ENCODE measurements around the gene KRT6A.

KRT6A gene

GRCh38 chr12:52441320-52441911 lies 51.6 kb downstream of the KRT6A start:
- no peak overlapping the region for H3K27ac ChIP-seq (ENCODE audit: low read length)
- no peak overlapping the region for H3K9ac ChIP-seq (ENCODE audit: low read length in 2 of 2)
- no peaks in the 10 kb centered on the region for H3K27me3 ChIP-seq (ENCODE audit: control insufficient read depth in 1 of 2, insufficient read depth in 2 of 2, low read length in 2 of 2)
- H3K36me3 ChIP-seq (ENCODE audit: control insufficient read depth in 2 of 2, insufficient read depth in 2 of 2, low read length in 2 of 2), result no peaks in the 10 kb centered on the region
- no peak overlapping the region for H3K4me3 ChIP-seq (ENCODE audit: low read length in 2 of 2)
- no peaks in the 10 kb centered on the region for H3K9me3 ChIP-seq (ENCODE audit: control insufficient read depth in 2 of 2, low read length in 2 of 2)
- H3K4me1 ChIP-seq (ENCODE audit: control insufficient read depth, insufficient read depth, low read length), result no peaks in the 10 kb centered on the region

- no peaks in the 10 kb centered on the region for H3K27me3 ChIP-seq (ENCODE audit: control insufficient read depth in 1 of 2, insufficient read depth in 2 of 2, low read length in 2 of 2)
- peaks cover 4% of the 10 kb centered on the region for H3K4me1 ChIP-seq (ENCODE audit: control insufficient read depth, insufficient read depth, low read length)
- H3K27ac ChIP-seq (ENCODE audit: low read length), result no peak overlapping the region
- no peak overlapping the region for H3K4me3 ChIP-seq (ENCODE audit: low read length in 2 of 2)
- no peak overlapping the region for H3K9ac ChIP-seq (ENCODE audit: low read length in 2 of 2)
- H3K9me3 ChIP-seq (ENCODE audit: control insufficient read depth in 2 of 2, low read length in 2 of 2), result no peaks in the 10 kb centered on the region
- no peaks in the 10 kb centered on the region for H3K36me3 ChIP-seq (ENCODE audit: control insufficient read depth in 2 of 2, insufficient read depth in 2 of 2, low read length in 2 of 2)
Measured at GRCh38 chr12:52440821-52441319, 52.2 kb downstream of the KRT6A start.

GRCh38 chr12:52439845-52440244 lies 53.2 kb downstream of the KRT6A start:
- no peaks in the 10 kb centered on the region for H3K9me3 ChIP-seq (ENCODE audit: control insufficient read depth in 2 of 2, low read length in 2 of 2)
- H3K27me3 ChIP-seq (ENCODE audit: control insufficient read depth in 1 of 2, insufficient read depth in 2 of 2, low read length in 2 of 2), result no peaks in the 10 kb centered on the region
- no peak overlapping the region for H3K27ac ChIP-seq (ENCODE audit: low read length)
- no peaks in the 10 kb centered on the region for H3K36me3 ChIP-seq (ENCODE audit: control insufficient read depth in 2 of 2, insufficient read depth in 2 of 2, low read length in 2 of 2)
- no peak overlapping the region for H3K4me3 ChIP-seq (ENCODE audit: low read length in 2 of 2)
- peaks cover 4% of the 10 kb centered on the region for H3K4me1 ChIP-seq (ENCODE audit: control insufficient read depth, insufficient read depth, low read length)
- H3K9ac ChIP-seq (ENCODE audit: low read length in 2 of 2), result no peak overlapping the region

GRCh38 chr12:52439420-52439819 lies 53.6 kb downstream of the KRT6A start:
- H3K4me1 ChIP-seq (ENCODE audit: control insufficient read depth, insufficient read depth, low read length), result peaks cover 4% of the 10 kb centered on the region
- H3K27me3 ChIP-seq (ENCODE audit: control insufficient read depth in 1 of 2, insufficient read depth in 2 of 2, low read length in 2 of 2), result no peaks in the 10 kb centered on the region
- no peak overlapping the region for H3K4me3 ChIP-seq (ENCODE audit: low read length in 2 of 2)
- H3K9ac ChIP-seq (ENCODE audit: low read length in 2 of 2), result no peak overlapping the region
- no peak overlapping the region for H3K27ac ChIP-seq (ENCODE audit: low read length)
- H3K36me3 ChIP-seq (ENCODE audit: control insufficient read depth in 2 of 2, insufficient read depth in 2 of 2, low read length in 2 of 2), result no peaks in the 10 kb centered on the region
- H3K9me3 ChIP-seq (ENCODE audit: control insufficient read depth in 2 of 2, low read length in 2 of 2), result no peaks in the 10 kb centered on the region

GRCh38 chr12:52438305-52439301 lies 54.5 kb downstream of the KRT6A start:
- H3K9ac ChIP-seq (ENCODE audit: low read length in 2 of 2), result no peak overlapping the region
- no peak overlapping the region for H3K4me3 ChIP-seq (ENCODE audit: low read length in 2 of 2)
- H3K36me3 ChIP-seq (ENCODE audit: control insufficient read depth in 2 of 2, insufficient read depth in 2 of 2, low read length in 2 of 2), result no peaks in the 10 kb centered on the region
- H3K27me3 ChIP-seq (ENCODE audit: control insufficient read depth in 1 of 2, insufficient read depth in 2 of 2, low read length in 2 of 2), result peaks cover 0 to under 1% of the 10 kb centered on the region in 2 donors
- peaks cover 4% of the 10 kb centered on the region for H3K4me1 ChIP-seq (ENCODE audit: control insufficient read depth, insufficient read depth, low read length)
- H3K9me3 ChIP-seq (ENCODE audit: control insufficient read depth in 2 of 2, low read length in 2 of 2), result no peaks in the 10 kb centered on the region
- H3K27ac ChIP-seq (ENCODE audit: low read length), result no peak overlapping the region

GRCh38 chr12:52437508-52437907 lies 55.5 kb downstream of the KRT6A start:
- H3K9me3 ChIP-seq (ENCODE audit: control insufficient read depth in 2 of 2, low read length in 2 of 2), result no peaks in the 10 kb centered on the region
- H3K27me3 ChIP-seq (ENCODE audit: control insufficient read depth in 1 of 2, insufficient read depth in 2 of 2, low read length in 2 of 2), result peaks cover 0 to 3% of the 10 kb centered on the region in 2 donors
- no peak overlapping the region for H3K4me3 ChIP-seq (ENCODE audit: low read length in 2 of 2)
- H3K36me3 ChIP-seq (ENCODE audit: control insufficient read depth in 2 of 2, insufficient read depth in 2 of 2, low read length in 2 of 2), result no peaks in the 10 kb centered on the region
- no peak overlapping the region for H3K9ac ChIP-seq (ENCODE audit: low read length in 2 of 2)
- no peak overlapping the region for H3K27ac ChIP-seq (ENCODE audit: low read length)
- peaks cover 4% of the 10 kb centered on the region for H3K4me1 ChIP-seq (ENCODE audit: control insufficient read depth, insufficient read depth, low read length)
